Stimulated activated CD4-positive, alpha-beta T cell treated with anti-CD3 and anti-CD28 coated beads, Interleukin-2, amount 100 ng/mL, for 4 hours (primary cell): ENCODE data around the gene ADK.

Experiments
- DNase-seq: peaks from one replicate; pipeline ENCODE4 v3.0.0-alpha.2; 2020; ENCODE audit warnings: low read depth

Gene ADK

GRCh38 chr10:74612195-74612594 is 461.2 kb downstream of the ADK start:
- DNase-seq = no peak

- DNase-seq = no peak
Observed at GRCh38 chr10:74620626-74621025, 469.6 kb downstream of the ADK start.

- no peak for DNase-seq
Observed at GRCh38 chr10:74623786-74624185, 472.8 kb downstream of the ADK start.

GRCh38 chr10:74624501-74624900 is 473.5 kb downstream of the ADK start:
- no peak for DNase-seq

GRCh38 chr10:74628136-74628535 is 477.1 kb downstream of the ADK start:
- no peak for DNase-seq

- DNase-seq = no peak
Observed at GRCh38 chr10:74634995-74635536, 484.0 kb downstream of the ADK start.

GRCh38 chr10:74635655-74636054 is 484.6 kb downstream of the ADK start:
- no peak for DNase-seq

- DNase-seq = no peak
Observed at GRCh38 chr10:74637685-74638084, 486.7 kb downstream of the ADK start.

GRCh38 chr10:74640134-74640921 is 489.3 kb downstream of the ADK start:
- DNase-seq = no peak

- no peak for DNase-seq
Observed at GRCh38 chr10:74641659-74642058, 490.6 kb downstream of the ADK start.

- no peak for DNase-seq
Observed at GRCh38 chr10:74642901-74643595, 492.0 kb downstream of the ADK start.

- DNase-seq = no peak
Observed at GRCh38 chr10:74643596-74643975, 492.6 kb downstream of the ADK start.

GRCh38 chr10:74644738-74645137 is 493.7 kb downstream of the ADK start:
- no peak for DNase-seq

- no peak for DNase-seq
Observed at GRCh38 chr10:74645692-74646091, 494.7 kb downstream of the ADK start.

- no peak for DNase-seq
Observed at GRCh38 chr10:74650613-74651012, 499.6 kb downstream of the ADK start.

GRCh38 chr10:74651565-74651964 is 500.5 kb downstream of the ADK start:
- DNase-seq = no peak

GRCh38 chr10:74652664-74653063 is 501.6 kb downstream of the ADK start:
- no peak for DNase-seq

- no peak for DNase-seq
Observed at GRCh38 chr10:74658511-74658910, 507.5 kb downstream of the ADK start.

GRCh38 chr10:74662635-74663034 is 511.6 kb downstream of the ADK start:
- DNase-seq = no peak

GRCh38 chr10:74669210-74669609 is 518.2 kb downstream of the ADK start:
- no peak for DNase-seq

GRCh38 chr10:74671716-74672115 is 520.7 kb downstream of the ADK start:
- DNase-seq = no peak

GRCh38 chr10:74672430-74673165 is 521.6 kb downstream of the ADK start:
- DNase-seq = no peak

GRCh38 chr10:74674927-74675326 is 523.9 kb downstream of the ADK start:
- no peak for DNase-seq
